HG02870 (cell line): ENCODE data around the gene RRP1.

Experiments
- ATAC-seq: cut with Tn5 transposase; IDR thresholded peaks from one replicate; pipeline ENCODE4 v1.9.1; 2021; ENCODE audit warnings: mild to moderate bottlenecking, moderate library complexity; ENCODE audit not compliant: unreplicated experiment

RRP1 gene

DNA sequence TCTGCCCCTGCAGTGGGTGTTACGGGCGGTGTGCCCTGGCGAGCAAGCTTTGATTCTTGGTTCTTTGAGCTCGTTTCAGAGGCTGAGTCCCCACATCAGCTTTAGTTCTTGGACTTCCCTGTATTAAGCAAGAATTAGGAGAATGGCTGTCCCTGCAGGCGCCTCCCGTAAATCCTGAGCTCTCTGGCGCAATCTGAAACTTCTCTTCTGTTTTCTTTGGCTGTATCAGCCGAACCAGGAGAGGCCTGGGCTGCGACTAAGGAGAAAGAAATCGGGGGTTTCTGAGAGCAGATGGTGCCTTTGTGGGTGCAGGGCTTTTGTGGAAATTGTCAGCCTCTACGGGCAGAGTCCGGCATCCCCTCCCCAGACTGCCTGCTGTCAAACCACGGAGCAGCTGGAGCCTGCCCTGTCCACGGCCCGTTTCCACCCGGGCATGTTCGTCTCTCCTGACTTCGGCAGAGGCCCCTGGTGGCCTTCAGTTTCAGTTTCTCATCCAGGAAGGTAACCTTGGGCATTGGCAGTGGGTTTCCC, 31.2 kb upstream of the RRP1 start:
- ATAC-seq = no peak

DNA sequence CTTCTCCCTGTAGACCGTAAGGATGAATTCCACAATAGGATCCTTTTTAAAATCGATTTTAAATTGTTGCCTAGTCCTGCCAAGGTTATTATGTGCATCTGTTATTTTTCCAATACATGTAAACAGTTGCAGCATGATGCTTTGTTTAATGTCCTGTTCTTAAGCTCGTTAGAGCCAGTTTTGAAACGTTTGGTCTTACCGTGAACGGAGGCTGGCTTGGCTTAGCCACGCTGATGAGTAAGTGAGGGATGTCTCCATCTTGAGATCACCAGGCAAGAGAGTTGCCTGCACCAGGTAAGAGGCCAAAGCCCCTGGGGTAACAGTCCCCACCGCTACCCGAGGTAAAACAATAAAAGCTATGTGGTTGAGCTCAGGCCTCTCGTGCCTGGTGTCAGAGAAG, 30.6 kb upstream of the RRP1 start:
- ATAC-seq = no peak

GRCh38 chr21:43759651-43760050, 29.7 kb upstream of the RRP1 start:
- no peak for ATAC-seq

DNA sequence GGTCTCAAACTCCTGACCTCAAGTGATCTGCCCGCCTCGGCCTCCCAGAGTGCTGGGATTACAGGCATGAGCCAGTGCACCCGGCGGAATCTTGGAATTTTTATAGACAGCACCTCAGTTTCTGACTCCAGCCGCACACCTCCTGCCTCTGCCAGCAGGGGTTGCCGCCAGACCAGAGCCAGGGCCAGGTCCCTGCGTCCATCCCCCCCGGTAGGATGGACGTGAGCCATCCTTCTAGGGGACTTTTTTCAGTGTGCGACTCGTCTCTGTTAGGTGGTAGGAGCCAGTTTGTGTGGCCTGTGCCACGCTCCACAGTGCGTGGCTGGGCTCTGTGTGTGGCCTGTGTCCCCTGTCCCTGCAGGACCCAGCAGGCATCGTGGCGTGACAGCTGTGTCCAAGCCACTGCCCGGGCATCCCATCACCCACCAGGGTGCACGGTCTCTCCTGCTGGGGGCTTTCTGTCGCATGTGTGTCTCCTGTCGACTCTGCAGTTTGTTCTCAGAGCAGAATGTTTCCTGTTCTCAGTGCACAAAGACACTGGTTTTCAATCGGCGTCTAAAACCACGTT, 28.9 kb upstream of the RRP1 start:
- no peak for ATAC-seq

- no peak for ATAC-seq
Measured at GRCh38 chr21:43761886-43762285, 27.5 kb upstream of the RRP1 start.

DNA sequence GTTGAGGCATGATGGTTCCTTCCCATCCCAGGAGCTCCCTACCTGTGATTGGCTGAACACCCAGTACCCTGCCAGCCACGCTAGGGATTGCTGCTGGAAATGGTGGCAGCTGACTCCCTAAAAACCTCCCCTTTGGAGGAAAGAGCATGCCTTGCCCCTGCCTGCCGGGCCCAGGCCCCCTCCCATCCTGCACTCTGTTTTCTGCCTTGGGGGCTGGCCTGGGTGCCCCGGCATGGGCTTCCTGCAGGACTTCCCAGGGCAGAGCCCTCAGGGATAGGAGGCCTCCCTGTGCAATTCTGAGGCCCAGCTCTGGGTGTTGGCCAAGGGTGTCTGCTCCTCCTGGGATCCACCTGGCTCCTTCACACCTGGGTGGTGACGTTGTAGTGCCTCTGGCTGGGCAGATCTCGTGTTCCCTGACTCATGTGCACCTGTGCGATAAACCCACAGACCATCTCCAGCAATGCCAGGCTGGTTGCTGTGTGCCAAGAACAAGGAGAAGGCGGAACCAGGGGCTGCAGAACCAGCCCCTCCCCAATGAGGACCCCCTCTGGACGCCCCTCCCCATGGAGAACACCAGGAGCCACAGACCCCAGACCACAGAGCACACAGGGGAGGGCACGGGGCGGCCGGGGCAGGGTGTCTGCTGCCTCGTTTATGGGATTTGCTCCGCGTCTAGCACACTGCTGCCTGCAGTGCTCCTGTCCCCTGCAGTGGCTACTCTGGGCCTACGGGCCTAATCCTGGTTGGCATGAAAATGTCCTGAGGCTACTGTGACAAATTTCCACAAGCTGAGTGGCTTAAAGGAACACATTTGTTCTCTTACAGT, 26.9 kb upstream of the RRP1 start:
- no peak for ATAC-seq

DNA sequence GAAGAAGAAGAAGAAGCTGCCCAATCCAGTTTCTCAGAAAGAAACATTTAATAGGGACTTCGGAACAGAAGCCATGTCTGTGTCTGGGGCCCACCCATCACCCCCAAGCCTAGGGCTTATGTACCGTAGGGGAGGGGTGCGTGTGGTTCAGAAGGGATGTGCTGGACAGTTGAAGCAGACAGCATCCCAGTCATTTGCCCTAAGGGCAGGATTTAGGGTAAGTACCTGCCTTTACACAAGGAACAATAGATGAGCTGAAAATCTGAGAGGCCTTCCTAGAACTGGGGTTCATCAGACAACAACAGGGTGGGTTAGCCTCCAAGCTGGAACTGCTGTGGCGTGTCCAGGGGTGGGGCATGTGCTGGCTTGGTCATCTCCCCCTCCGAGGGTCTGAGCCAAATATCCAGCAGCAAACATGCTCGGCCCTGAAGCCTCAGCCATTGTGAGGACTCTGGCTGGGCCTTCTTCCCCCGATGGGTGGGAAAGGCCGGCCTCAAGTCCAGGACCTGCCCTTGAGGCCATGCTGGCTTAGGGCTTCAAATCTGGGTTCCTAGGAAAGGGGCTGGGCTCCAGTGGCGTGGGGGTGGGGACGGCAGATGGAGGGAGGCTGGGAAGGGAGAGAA, 25.4 kb upstream of the RRP1 start:
- ATAC-seq = no peak

DNA sequence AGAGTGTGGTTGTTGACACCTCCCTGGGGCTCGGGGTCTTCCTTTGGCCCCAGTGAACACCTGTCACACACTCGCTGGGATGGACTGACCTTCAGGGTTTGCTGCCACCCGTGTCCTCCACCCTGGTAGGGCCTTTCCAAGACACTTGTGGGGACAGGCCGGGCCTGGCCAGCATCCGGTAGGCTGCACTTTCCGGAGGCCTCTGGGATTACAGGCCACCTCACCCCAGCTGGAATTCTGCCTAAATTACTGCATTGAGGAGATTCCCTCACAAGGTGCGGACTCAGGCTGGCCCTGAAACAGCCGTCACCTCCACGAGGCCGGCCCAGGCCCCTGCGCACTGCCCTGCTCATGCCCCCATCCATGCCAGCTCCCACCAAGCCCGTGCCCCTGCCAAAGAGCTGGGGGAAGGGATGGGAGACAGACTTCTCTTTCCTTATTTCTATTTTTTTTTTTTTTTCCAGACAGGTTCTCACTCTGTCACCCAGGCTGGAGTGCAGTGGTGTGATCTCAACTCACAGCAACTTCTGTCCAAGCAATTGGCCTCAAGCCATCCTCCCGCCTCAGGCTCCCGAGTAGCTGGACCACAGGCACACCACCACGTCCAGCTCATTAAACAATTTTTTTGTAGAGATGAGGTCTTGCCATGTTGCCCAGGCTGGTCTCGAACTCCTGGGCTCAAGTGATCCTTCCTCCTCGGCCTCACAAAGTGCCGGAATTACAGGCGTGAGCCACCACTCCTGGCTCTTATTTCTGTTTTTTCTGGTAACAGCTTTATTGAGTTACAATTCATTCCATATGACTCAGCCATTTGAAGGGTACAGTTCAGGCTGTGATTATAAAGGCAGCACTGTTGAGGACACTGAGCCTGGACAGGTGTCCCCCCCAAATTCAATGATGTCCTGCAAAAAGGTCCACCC, 24.5 kb upstream of the RRP1 start:
- ATAC-seq = no peak

DNA sequence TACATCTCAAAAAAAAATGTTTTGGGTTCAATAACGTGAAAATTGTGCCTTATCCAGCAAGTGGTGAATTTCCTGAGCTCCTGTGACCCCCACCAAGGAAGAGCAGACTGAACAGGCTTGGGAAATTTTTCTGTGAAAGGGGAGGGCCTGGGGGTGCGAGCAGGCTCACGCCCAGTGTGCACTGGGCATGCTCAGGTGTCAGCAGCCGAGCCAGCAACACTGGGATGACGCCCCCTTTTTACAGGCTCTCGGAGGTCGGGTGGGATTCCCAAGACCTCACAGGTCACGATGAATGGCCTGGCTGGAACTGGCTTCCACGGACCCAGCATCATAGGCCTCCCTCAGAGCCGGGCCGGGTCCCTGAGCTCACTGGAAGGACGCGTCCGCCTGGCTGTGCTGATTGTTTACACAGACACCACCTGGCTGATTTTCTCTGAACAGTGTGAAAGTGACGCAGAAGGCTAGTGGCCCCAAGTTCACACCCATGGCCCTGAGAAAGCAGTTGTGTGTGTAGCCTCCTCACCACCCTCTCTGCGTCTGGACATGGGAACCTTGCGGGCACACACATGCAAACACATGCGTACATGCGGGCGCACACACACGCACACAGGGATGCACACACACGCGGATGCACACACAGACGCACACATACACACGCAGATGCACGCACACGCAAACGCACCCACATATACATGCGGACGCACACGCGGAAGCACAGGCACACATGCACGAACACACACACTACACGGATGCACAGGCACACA, 22.5 kb upstream of the RRP1 start:
- no peak for ATAC-seq

GRCh38 chr21:43767498-43767983, 21.8 kb upstream of the RRP1 start:
- ATAC-seq = no peak

GRCh38 chr21:43767984-43768867, 21.2 kb upstream of the RRP1 start:
- no peak for ATAC-seq

DNA sequence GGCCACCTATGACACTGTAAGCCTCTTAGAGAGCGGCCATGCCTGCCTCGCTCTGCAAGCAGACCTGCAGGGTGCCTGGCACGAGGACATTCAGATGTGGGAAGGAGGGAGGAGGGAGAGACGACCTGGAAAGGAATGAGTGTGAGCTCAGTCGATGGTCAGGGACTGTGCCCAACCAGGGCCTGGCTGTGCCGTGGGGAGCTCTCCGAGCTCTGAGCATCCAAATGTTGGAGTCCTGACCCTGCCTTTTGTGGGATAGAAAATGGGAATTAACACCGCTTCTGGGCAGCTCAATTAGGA, 20.6 kb upstream of the RRP1 start:
- no peak for ATAC-seq

GRCh38 chr21:43769325-43769958, 19.9 kb upstream of the RRP1 start:
- ATAC-seq = no peak

DNA sequence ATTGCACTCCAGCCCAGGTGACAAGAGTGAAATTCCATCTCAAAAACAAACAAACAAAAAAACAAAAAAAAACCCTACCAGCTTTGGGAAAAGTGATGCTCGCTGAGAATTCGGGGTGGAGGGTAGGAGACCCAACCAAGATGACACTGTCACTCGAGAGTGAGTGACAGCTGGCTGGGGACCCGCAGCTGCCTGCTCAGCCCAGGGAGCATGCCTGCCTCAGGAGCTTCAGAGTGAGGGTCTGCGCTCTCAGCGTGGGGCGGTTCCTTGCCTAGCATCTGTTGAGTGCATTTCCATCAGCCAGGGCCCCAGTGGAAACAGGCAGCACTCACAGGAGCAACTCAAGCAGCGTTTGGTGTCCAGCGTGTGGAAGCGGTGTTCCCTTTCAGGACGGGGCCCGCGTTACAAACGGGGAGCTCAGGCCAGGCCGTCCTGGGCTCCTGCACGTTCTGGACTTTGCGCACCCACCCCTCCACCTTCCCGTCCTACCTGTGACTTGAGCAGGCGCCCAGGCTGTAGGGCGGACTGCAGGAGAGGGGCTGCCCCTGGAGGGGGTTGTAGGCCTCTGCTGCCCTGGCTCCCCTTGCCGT, 19.2 kb upstream of the RRP1 start:
- no peak for ATAC-seq

DNA sequence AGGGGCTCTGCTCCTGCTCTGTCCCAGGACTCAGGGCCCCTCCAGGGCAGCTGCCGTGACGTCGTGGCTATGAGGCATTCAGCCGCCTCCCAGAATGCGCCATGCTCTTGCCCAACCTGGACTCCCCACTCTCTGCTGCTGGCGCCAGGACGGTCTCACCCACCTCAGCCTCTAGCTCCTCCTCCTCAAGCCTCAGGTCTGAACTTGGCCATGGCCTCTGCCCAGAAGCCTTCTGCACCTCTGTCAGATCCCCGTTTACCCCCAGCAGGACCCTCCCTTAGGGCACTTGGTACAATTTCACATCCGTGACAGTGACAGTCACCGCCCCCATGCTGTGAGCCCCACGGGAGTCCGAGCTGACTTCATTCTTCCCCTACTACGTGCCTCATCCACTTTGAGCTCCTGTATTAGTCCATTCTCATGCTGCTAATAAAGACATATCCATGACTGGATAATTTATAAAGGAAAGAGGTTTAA, 18.1 kb upstream of the RRP1 start:
- ATAC-seq = no peak

- ATAC-seq = no peak
Measured at GRCh38 chr21:43771698-43772424, 17.5 kb upstream of the RRP1 start.

GRCh38 chr21:43772425-43772821, 17.0 kb upstream of the RRP1 start:
- ATAC-seq = no peak

DNA sequence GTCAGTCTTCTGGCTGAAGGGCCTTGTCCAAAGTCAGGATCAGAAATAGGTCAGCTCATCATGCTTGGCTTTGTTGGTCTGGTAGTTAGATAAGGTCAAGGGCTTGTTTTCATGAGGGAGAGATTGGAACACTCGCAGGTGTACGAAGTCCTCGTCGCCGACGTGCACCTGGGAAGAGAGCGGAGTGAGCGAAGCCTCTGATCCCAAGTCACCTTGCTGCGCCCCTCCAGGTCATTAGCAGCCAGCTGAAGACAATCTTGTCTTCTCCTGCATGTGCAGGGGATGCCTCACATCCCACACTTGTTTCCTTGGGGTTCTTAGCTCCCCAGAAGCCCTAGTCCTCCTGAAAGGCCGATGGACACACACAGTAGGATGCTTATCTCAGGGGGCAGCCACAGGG, 15.2 kb upstream of the RRP1 start:
- ATAC-seq = no peak
